Calu3 (cell line): ENCODE results near the gene CDC42EP1. TPM values are rescaled to one million over a fixed set of nuclear protein-coding genes. Genes with fewer than 3 reads are reported as not detected.
"Not testable (repeated sequence)": the region's sequence is repeated elsewhere in the genome, so short reads cannot be mapped to it uniquely, and the experiment has no call there.

Source experiments
- BruUV-seq: library from RNA; stranded (reverse); fragments of 400-500 nt; replicated peaks from 2 replicates; lab custom pipeline; 2021; lab: Mats Ljungman, UMichigan
- CTCF ChIA-PET: fragments of 300-600 bp; sonication (Branson Sonifier 250); formaldehyde crosslinking; loops from one replicate; lab custom pipeline; 2022; ENCODE audit warnings: antibody characterized with exemption; lab: Charles Lee
- DNase-seq: peaks from one replicate; pipeline ENCODE4 v3.0.0; 2022
- H3K27ac Mint-ChIP-seq: one replicate; pipeline ENCODE4 v1.8.0; 2022; ENCODE audit warnings: mixed read lengths; ENCODE audit not compliant: unreplicated experiment
- H3K27me3 Mint-ChIP-seq: one replicate; pipeline ENCODE4 v1.8.0; 2022; ENCODE audit warnings: mixed read lengths; ENCODE audit not compliant: unreplicated experiment
- H3K36me3 Mint-ChIP-seq: one replicate; pipeline ENCODE4 v1.8.0; 2022; ENCODE audit warnings: mild to moderate bottlenecking, moderate library complexity, mixed read lengths; ENCODE audit not compliant: insufficient read depth, unreplicated experiment
- H3K4me1 Mint-ChIP-seq: one replicate; pipeline ENCODE4 v1.8.0; 2022; ENCODE audit warnings: mild to moderate bottlenecking, low read depth, mixed read lengths; ENCODE audit not compliant: unreplicated experiment
- H3K4me3 Mint-ChIP-seq: one replicate; pipeline ENCODE4 v1.8.0; 2022; ENCODE audit warnings: mild to moderate bottlenecking, low read depth, moderate library complexity, mixed read lengths; ENCODE audit not compliant: unreplicated experiment
- H3K9me3 Mint-ChIP-seq: one replicate; pipeline ENCODE4 v1.8.0; 2022; ENCODE audit warnings: low read depth, mixed read lengths; ENCODE audit not compliant: unreplicated experiment
- intact Hi-C: fragments of 100-400 bp; cut with micrococcal nuclease; formaldehyde crosslinking; loops from one replicate; pipeline ENCODE4 v1.10.0; 2022; ENCODE audit not compliant: unreplicated experiment
- total RNA-seq: library from RNA; stranded (reverse); gene quantifications from 2 replicates; pipeline ENCODE4 v1.2.3, GENCODE V29; 2022
- TF ChIP-seq, protein P1 (sequence below): fragments of 200-600 bp; IDR thresholded peaks from one replicate; pipeline ENCODE4 v1.8.0; 2022; ENCODE audit warnings: antibody characterized with exemption; ENCODE audit not compliant: unreplicated experiment

Gene CDC42EP1
- total RNA-seq, 1 experiment from 2014 or later: 162 TPM

DNA sequence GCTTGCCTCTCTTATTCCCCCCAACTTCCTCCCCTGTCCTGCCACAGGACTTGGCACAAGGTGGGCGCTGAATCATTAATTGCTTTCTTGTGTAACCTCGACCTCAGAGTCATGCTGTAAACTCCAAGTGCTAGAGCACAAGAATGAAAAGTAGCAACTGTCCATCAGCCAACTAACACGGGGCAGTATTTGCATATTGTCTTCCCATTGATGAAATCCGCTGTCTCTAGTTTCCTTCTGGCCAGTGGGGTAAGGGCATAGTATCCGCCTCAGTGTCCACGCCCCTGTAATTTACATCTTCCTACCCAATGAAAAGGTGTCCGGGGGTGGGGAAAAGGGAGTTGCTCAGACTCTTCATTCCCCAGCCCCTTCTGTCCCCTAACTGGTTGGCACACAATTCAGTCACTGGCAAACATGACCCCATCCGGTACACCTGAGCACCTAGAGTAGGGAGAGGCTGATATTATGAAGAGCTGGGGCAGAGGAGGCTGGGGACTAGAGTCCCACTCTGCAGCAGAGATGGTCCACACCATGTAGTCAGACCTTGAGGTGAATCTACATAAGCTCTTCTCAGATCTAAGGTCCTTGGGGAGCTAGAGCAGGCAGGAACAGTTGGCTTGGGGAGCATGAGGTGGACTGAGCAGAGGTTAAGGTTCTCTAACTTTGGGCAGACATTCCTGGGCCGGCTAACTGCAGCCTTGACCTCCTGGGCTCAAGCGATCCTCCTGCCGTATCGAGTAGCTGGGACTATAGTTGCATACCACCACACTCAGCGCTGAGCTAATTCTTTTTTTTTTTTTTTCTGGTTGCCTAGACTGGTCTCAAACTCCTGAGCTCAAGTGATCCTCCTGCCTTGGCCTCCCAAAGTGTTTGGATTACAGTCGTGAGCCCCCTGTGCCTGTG is 41.5 kb downstream of the CDC42EP1 start:
- no TSS peak for BruUV-seq
- Mint-ChIP-seq H3K4me3 (peak overlapping the region; percentile 73), H3K9me3 (no peaks in the 10 kb centered on the region), H3K27ac (peak overlapping the region; percentile 97), H3K27me3 (no peaks in the 10 kb centered on the region), H3K4me1 (peaks cover 42% of the 10 kb centered on the region), H3K36me3 (peaks cover 16% of the 10 kb centered on the region)
- peak; percentile 88 for DNase-seq
- TF ChIP-seq, protein P1, sequence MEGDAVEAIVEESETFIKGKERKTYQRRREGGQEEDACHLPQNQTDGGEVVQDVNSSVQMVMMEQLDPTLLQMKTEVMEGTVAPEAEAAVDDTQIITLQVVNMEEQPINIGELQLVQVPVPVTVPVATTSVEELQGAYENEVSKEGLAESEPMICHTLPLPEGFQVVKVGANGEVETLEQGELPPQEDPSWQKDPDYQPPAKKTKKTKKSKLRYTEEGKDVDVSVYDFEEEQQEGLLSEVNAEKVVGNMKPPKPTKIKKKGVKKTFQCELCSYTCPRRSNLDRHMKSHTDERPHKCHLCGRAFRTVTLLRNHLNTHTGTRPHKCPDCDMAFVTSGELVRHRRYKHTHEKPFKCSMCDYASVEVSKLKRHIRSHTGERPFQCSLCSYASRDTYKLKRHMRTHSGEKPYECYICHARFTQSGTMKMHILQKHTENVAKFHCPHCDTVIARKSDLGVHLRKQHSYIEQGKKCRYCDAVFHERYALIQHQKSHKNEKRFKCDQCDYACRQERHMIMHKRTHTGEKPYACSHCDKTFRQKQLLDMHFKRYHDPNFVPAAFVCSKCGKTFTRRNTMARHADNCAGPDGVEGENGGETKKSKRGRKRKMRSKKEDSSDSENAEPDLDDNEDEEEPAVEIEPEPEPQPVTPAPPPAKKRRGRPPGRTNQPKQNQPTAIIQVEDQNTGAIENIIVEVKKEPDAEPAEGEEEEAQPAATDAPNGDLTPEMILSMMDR: no peak
- intact Hi-C loops: no loop called here
- CTCF ChIA-PET: interaction anchor here (0.6 to 1.0 kb wide), 8 partner anchors 9 to 89 kb away, joined by 3 to 7 read pairs (median 4); no protein-coding TSS in a partner anchor

DNA sequence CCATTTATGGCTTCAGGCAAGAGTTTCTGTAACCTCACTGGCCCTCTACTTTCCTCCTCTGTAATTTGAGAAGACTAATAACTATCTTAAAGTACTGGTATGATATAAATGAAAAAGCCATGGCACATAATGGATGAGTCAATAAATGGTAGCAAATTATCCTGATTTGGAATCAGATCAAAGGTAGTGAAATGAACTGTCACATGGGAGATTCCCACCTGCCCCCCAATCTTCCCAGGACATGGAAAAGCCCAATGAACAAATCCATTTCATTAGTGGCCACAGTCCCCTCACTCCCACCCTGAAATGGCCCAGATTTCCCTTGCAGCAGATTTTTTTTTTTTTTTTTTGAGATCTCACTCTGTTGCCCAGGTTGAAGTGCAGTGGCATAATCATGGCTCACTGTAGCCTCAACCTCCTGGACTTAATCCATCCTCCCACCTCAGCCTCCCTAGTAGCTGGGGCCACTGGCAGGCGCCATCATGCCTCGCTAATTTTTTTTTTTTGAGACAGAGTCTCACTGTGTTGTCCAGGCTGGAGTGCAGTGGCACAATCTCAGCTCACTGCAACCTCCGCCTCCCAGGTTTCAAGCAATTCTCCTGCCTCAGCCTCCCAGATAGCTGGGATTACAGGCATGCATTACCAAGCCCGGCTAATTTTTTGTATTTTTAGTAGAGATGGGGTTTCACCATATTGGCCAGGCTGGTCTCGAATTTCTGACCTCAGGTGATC is 42.4 kb downstream of the CDC42EP1 start:
- DNase-seq, intact Hi-C loops, H3K9me3 Mint-ChIP-seq, H3K27me3 Mint-ChIP-seq, BruUV-seq, H3K4me3 Mint-ChIP-seq: not testable (repeated sequence)
- H3K4me1 Mint-ChIP-seq: peaks cover 42% of the 10 kb centered on the region
- CTCF ChIA-PET: interaction anchor here (0.8 to 1.0 kb wide), 7 partner anchors 10 to 90 kb away, joined by 3 to 7 read pairs (median 5); no protein-coding TSS in a partner anchor
- H3K36me3 Mint-ChIP-seq: peaks cover 25% of the 10 kb centered on the region
- peak overlapping the region; percentile 97 for H3K27ac Mint-ChIP-seq

DNA sequence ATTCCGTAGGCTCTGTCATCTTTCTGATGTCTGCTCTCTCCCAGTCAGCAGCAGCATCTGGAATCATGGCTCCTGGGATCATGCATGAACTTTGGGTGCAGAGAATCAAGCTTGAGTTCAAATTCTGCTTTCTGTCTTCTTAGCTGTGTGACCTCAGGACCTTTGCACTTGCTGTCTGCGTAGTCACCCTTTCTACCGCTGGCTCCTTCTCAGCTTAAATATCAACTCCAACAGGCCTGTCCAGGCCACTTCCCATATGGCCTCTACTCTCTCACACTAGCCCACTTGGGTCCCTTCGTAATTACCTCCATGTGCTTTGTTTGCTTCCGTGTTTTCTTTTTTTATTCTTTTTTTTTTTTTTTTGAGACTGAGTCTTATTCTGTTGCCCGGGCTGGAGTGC is 43.8 kb downstream of the CDC42EP1 start:
- Mint-ChIP-seq H3K36me3 (peaks cover 36% of the 10 kb centered on the region), H3K4me3 (no peak overlapping the region), H3K27ac (no peak overlapping the region), H3K9me3 (no peaks in the 10 kb centered on the region), H3K27me3 (no peaks in the 10 kb centered on the region), H3K4me1 (peaks cover 39% of the 10 kb centered on the region)
- DNase-seq: no peak
- CTCF ChIA-PET: interaction anchor here (0.6 to 0.7 kb wide), 2 partner anchors 9 to 422 kb away, joined by 5 read pairs; no protein-coding TSS in a partner anchor
- intact Hi-C loops: no loop called here
- TF ChIP-seq, protein P1: no peak
- BruUV-seq: no TSS peak

- intact Hi-C loops: no loop called here
- TF ChIP-seq, protein P1: no peak
- BruUV-seq: no TSS peak
- Mint-ChIP-seq H3K27me3 (no peaks in the 10 kb centered on the region), H3K36me3 (peaks cover 41% of the 10 kb centered on the region), H3K27ac (no peak overlapping the region), H3K4me3 (no peak overlapping the region), H3K9me3 (no peaks in the 10 kb centered on the region), H3K4me1 (peaks cover 34% of the 10 kb centered on the region)
- no peak for DNase-seq
- CTCF ChIA-PET: interaction anchor here (0.6 kb wide), 1 partner anchor 77 kb away, joined by 3 read pairs; no protein-coding TSS in a partner anchor
These were observed 44.6 kb downstream of the CDC42EP1 start for GRCh38 chr22:37604875-37605274.
